Breast epithelium (tissue), 4 donors: ENCODE results near the gene TSEN15. TPM values are rescaled to one million over a fixed set of nuclear protein-coding genes. Genes with fewer than 3 reads are reported as not detected.

Experiments used
- DNase-seq, 2 donors: peaks; one replicate each; pipeline ENCODE4 v3.0.0-alpha.2; 2019; ENCODE audit warnings: low spot score in 2 of 2
- H3K27ac ChIP-seq, 2 donors: fragments of 200-600 bp; sonication (generic) in 1 of 2; one replicate each; pipeline ENCODE4 v1.5.1; 2016 to 2019; ENCODE audit warnings: mild to moderate bottlenecking in 1 of 2
- H3K27me3 ChIP-seq, 2 donors: fragments of 200-600 bp; sonication (generic) in 1 of 2; one replicate each; pipeline versions ENCODE4 v1.5.1 to v1.6.0; 2017 to 2019; ENCODE audit warnings: control low read depth in 1 of 2, mild to moderate bottlenecking in 1 of 2
- H3K36me3 ChIP-seq: fragments of 200-600 bp; one replicate; pipeline ENCODE4 v1.5.1; 2019
- H3K4me1 ChIP-seq, 2 donors: fragments of 200-600 bp; sonication (generic); one replicate each; pipeline ENCODE4 v1.5.1; 2016 to 2019; ENCODE audit warnings: control low read depth in 1 of 2
- H3K4me3 ChIP-seq, 3 donors: fragments of 200-600 bp; sonication (generic); 1 replicate in 2 of 3; 2 replicates in 1 of 3; pipeline ENCODE4 v1.5.1; 2016 to 2019; ENCODE audit warnings: mild to moderate bottlenecking in 3 of 3, moderate library complexity in 2 of 3
- H3K9me3 ChIP-seq, 2 donors: fragments of 200-600 bp; sonication (generic) in 1 of 2; one replicate each; pipeline ENCODE4 v1.5.1; 2016 to 2019; ENCODE audit warnings: control low read depth in 1 of 2
- CTCF ChIP-seq, 3 donors: fragments of 450-650 bp; IDR thresholded peaks; one replicate each; pipeline ENCODE4 v1.5.1; 2016 to 2017; ENCODE audit warnings: antibody characterized with exemption in 3 of 3, mild to moderate bottlenecking in 3 of 3, moderate library complexity in 3 of 3
- POLR2A ChIP-seq: fragments of 450-650 bp; IDR thresholded peaks from one replicate; pipeline ENCODE4 v1.6.1; 2016; ENCODE audit warnings: antibody characterized with exemption, mild to moderate bottlenecking, moderate library complexity
- POLR2AphosphoS5 ChIP-seq, 3 donors: sonication (generic); formaldehyde crosslinking; IDR thresholded peaks; one replicate each; pipeline ENCODE4 v1.6.1; 2017; ENCODE audit warnings: antibody characterized with exemption in 3 of 3
- intact Hi-C: fragments of 100-400 bp; cut with DNase I; formaldehyde crosslinking; loops from one replicate; pipeline ENCODE4 v1.15.1; 2023; ENCODE audit warnings: low total_unique reads
- total RNA-seq, 3 donors: library from RNA; depleted of rRNA; stranded (reverse); fragments of >200 nt; gene quantifications; one replicate each; pipeline ENCODE4 v1.1.0, GENCODE V29; 2016

The TSEN15 gene
- total RNA-seq, 3 donors from 2014 or later: 18.9 to 25.0 (median 23.6) TPM

- Histone ChIP-seq H3K27ac (no peak overlapping the region), H3K27me3 (no peaks in the 10 kb centered on the region), H3K4me3 (no peak overlapping the region), H3K4me1 (no peaks in the 10 kb centered on the region), H3K9me3 (no peaks in the 10 kb centered on the region), H3K36me3 (no peaks in the 10 kb centered on the region)
- TF ChIP-seq POLR2AphosphoS5 (IDR thresholded peaks at IDR 0.05): no peak
- TF ChIP-seq CTCF (IDR thresholded peaks at IDR 0.05): no peak
- no peak for TF ChIP-seq POLR2A
- intact Hi-C loops: no loop called here
- DNase-seq: no peak
Observed at GRCh38 chr1:184060316-184060715, 8.8 kb downstream of the TSEN15 start.

- no peaks in the 10 kb centered on the region for H3K36me3 ChIP-seq
- H3K4me3 ChIP-seq: no peak overlapping the region
- H3K27ac ChIP-seq: no peak overlapping the region
- TF ChIP-seq POLR2AphosphoS5 (IDR thresholded peaks at IDR 0.05): no peak
- no peak for TF ChIP-seq CTCF (IDR thresholded peaks at IDR 0.05)
- no peak for TF ChIP-seq POLR2A
- H3K27me3 ChIP-seq: no peaks in the 10 kb centered on the region
- intact Hi-C loops: no loop called here
- no peaks in the 10 kb centered on the region for H3K4me1 ChIP-seq
- no peaks in the 10 kb centered on the region for H3K9me3 ChIP-seq
- no peak for DNase-seq
Observed at GRCh38 chr1:184061396-184062003, 10.0 kb downstream of the TSEN15 start.

- no peaks in the 10 kb centered on the region for H3K27me3 ChIP-seq
- H3K4me3 ChIP-seq: no peak overlapping the region
- DNase-seq: no peak
- no peaks in the 10 kb centered on the region for H3K4me1 ChIP-seq
- TF ChIP-seq CTCF (IDR thresholded peaks at IDR 0.05) (no peak), POLR2A (no peak), POLR2AphosphoS5 (IDR thresholded peaks at IDR 0.05) (no peak)
- no peak overlapping the region for H3K27ac ChIP-seq
- no peaks in the 10 kb centered on the region for H3K36me3 ChIP-seq
- no peaks in the 10 kb centered on the region for H3K9me3 ChIP-seq
- intact Hi-C loops: no loop called here
Observed at GRCh38 chr1:184062640-184063286, 11.2 kb downstream of the TSEN15 start.

GRCh38 chr1:184065559-184065958, 14.0 kb downstream of the TSEN15 start:
- Histone ChIP-seq H3K9me3 (no peaks in the 10 kb centered on the region), H3K4me1 (no peaks in the 10 kb centered on the region), H3K27ac (no peak overlapping the region), H3K36me3 (no peaks in the 10 kb centered on the region), H3K27me3 (no peaks in the 10 kb centered on the region), H3K4me3 (no peak overlapping the region)
- TF ChIP-seq POLR2A (no peak), POLR2AphosphoS5 (IDR thresholded peaks at IDR 0.05) (no peak), CTCF (IDR thresholded peaks at IDR 0.05) (no peak)
- intact Hi-C loops: no loop called here
- DNase-seq: no peak

GRCh38 chr1:184068354-184068753, 16.8 kb downstream of the TSEN15 start:
- Histone ChIP-seq H3K27ac (no peak overlapping the region), H3K4me3 (no peak overlapping the region), H3K36me3 (no peaks in the 10 kb centered on the region), H3K9me3 (no peaks in the 10 kb centered on the region), H3K27me3 (no peaks in the 10 kb centered on the region), H3K4me1 (no peaks in the 10 kb centered on the region)
- no peak for TF ChIP-seq POLR2AphosphoS5 (IDR thresholded peaks at IDR 0.05)
- no peak for TF ChIP-seq POLR2A
- intact Hi-C loops: no loop called here
- DNase-seq: no peak
